ENCODE data around the gene AP4B1.

DNA sequence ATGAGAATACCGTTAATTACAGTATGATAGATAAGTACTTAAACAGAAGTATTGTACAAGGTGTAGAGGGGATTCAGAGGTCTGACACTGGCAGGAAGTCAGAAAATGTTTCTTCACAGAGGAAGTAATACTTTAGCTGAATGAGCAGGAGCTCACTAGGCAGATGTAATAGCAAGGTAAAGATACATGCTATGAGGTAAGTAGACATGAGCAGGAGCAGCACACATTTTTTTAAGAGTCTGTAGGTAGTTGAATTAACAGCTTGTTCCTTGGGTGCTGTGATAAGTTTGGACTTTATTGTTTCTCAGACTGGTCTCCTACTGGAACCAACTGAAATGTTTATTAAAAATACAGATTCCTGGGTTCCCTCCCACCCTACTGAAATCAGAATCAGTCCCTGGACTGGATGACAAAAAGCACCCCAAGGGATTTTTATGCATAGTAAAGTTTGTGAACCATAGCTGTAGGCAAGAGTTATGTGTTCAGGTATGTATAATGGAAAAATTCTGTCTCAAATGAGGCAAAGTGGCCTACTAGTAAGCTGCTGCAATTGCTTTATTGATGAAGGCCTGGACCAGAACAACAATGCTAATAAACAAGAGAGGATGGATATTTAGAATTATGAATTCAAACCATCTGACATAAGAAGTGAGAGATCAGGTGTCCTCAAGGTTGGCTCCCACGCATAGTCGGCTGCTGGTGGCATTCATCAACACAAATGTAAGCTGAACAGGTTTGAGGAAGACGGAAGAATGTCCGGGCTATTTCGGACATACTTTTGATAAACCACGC lies 902 bp downstream of the AP4B1 start:
- TF ChIP-seq POLR2A (IDR thresholded peaks at IDR 0.05; ENCODE audit: borderline replicate concordance, extremely low read depth, insufficient read depth, insufficient read length) (no peak), SP1 (IDR thresholded peaks at IDR 0.05; ENCODE audit: low read depth) (no peak)
- TF ChIP-seq, protein P1, sequence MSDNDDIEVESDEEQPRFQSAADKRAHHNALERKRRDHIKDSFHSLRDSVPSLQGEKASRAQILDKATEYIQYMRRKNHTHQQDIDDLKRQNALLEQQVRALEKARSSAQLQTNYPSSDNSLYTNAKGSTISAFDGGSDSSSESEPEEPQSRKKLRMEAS (IDR thresholded peaks at IDR 0.05) = no peak
